Measurements from ENCODE around the gene NPY4R2.
"Not testable (repeated sequence)": the region's sequence is repeated elsewhere in the genome, so short reads cannot be mapped to it uniquely, and the experiment has no call there.

The NPY4R2 gene, protein sequence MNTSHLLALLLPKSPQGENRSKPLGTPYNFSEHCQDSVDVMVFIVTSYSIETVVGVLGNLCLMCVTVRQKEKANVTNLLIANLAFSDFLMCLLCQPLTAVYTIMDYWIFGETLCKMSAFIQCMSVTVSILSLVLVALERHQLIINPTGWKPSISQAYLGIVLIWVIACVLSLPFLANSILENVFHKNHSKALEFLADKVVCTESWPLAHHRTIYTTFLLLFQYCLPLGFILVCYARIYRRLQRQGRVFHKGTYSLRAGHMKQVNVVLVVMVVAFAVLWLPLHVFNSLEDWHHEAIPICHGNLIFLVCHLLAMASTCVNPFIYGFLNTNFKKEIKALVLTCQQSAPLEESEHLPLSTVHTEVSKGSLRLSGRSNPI

GRCh38 chr10:47918475-47918874, at the start of gene NPY4R2:
Gene NPY4R2, plus strand, starts transcription at chr10:47918662. Its CDS starts 3,326 bp downstream, at chr10:47921988.
- DNase-seq (ENCODE audit: low spot score) = not testable (repeated sequence)

DNA sequence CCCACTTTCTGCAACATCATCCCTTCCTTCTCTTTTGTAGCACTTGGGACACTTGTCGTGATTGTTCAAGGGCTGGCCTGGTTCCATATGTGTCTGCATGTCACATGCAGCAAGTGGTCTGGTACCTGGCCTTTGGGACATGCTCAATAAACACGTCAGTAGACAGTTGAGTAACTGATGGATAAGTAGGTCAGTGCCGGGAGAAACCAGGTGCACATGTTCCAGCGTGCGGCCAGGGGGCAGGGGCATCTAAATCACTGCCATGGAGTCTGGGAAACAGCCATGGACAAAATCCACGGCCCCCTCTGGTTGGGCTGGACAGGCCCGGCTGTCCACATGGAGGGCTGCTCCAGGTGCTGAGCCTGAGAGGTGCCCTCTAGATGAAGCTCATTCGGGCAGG, 47.6 kb upstream of the NPY4R2 start:
- not testable (repeated sequence) for DNase-seq (ENCODE audit: low spot score)

GRCh38 chr10:47871485-47872180, 46.8 kb upstream of the NPY4R2 start:
- DNase-seq (ENCODE audit: low spot score) = not testable (repeated sequence)

- DNase-seq (ENCODE audit: low spot score) = not testable (repeated sequence)
Measured at GRCh38 chr10:47872236-47872635, 46.2 kb upstream of the NPY4R2 start.

GRCh38 chr10:47884239-47884638, 34.2 kb upstream of the NPY4R2 start:
- DNase-seq (ENCODE audit: low spot score) = not testable (repeated sequence)

DNA sequence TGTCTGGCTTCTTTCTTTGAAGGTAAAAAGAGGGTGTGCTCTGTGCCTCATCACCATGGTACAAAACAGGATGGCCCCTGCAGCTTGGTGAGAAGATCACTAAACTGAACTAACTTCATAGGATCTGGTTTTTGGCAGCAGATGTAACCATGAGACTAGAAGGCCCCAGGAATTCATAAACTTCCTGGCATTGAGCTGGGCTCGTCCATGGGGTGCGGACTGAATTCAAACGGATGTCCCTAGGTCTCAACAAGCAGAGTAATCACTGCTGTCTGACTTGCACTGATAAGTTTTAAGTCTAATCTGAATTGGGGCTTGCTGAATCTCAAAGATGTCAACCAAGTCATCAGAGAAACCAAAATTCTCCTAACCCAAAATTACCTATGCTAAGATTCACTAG, 33.5 kb upstream of the NPY4R2 start:
- not testable (repeated sequence) for DNase-seq (ENCODE audit: low spot score)

- not testable (repeated sequence) for DNase-seq (ENCODE audit: low spot score)
Measured at GRCh38 chr10:47886356-47886755, 32.1 kb upstream of the NPY4R2 start.

GRCh38 chr10:47886827-47887226, 31.6 kb upstream of the NPY4R2 start:
- not testable (repeated sequence) for DNase-seq (ENCODE audit: low spot score)

GRCh38 chr10:47890737-47891136, 27.7 kb upstream of the NPY4R2 start:
- not testable (repeated sequence) for DNase-seq (ENCODE audit: low spot score)

DNA sequence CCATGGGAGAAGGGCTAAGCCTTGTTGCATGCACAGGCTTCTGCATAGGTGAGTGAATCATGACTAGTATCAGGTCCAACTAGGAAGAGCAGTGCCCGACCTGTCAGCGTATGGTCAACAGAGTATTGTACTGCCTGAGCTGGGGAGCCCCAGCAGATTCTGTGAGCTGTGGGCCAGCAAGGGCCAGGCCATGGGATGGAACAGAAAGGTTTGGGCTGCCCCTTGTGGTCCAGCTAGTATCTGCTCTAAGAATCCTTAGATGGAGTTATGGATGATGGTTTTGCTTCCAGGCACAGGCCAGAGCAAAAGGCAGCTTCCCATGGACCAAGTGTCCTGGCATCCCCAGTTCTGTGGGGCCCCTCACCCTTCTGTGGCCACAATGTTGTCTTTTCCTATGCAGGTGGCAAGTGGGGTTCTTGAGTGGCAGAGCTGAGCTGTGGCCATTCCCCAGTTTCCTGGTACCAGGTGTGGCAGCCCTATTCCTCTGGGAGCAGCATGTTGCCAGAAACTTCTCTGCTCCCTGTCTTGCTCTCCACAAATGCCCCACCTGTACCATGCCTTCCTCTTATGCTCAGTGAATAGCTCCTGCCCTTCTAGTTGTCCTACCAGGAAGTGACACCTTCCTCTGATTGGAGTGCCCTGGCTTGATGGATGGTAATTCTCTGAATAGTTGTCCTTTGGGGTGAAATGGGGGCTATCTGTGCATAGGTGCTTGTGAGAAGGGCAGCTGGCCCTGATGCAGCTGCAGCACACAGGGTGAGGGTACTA, 25.8 kb upstream of the NPY4R2 start:
- DNase-seq (ENCODE audit: low spot score) = not testable (repeated sequence)

GRCh38 chr10:47894571-47894970, 23.9 kb upstream of the NPY4R2 start:
- DNase-seq (ENCODE audit: low spot score) = not testable (repeated sequence)

GRCh38 chr10:47897813-47898212, 20.6 kb upstream of the NPY4R2 start:
- not testable (repeated sequence) for DNase-seq (ENCODE audit: low spot score)

GRCh38 chr10:47909333-47909732, 9.1 kb upstream of the NPY4R2 start:
- DNase-seq (ENCODE audit: low spot score) = not testable (repeated sequence)

DNA sequence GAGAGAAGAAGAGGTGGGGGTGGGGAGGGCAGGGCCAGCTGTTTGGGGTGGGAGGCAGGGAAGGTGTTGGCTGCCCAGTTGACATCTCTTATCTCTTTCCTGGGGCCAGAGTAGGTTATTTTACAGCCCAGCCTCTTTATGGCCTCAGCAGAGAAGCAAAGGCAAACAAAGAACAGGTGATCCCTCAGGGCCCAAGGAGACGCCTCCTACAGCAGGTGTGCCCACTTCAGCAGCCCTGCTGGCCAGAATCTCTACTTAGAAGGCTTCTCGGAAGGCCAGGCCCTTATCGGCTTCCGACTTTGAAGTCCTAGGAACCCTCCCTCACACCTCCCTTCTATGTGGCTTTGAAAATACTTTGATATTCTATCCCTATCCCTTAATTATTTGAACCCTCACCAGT, 8.0 kb upstream of the NPY4R2 start:
- DNase-seq (ENCODE audit: low spot score) = not testable (repeated sequence)

GRCh38 chr10:47914052-47914451, 4.4 kb upstream of the NPY4R2 start:
- DNase-seq (ENCODE audit: low spot score) = not testable (repeated sequence)

DNA sequence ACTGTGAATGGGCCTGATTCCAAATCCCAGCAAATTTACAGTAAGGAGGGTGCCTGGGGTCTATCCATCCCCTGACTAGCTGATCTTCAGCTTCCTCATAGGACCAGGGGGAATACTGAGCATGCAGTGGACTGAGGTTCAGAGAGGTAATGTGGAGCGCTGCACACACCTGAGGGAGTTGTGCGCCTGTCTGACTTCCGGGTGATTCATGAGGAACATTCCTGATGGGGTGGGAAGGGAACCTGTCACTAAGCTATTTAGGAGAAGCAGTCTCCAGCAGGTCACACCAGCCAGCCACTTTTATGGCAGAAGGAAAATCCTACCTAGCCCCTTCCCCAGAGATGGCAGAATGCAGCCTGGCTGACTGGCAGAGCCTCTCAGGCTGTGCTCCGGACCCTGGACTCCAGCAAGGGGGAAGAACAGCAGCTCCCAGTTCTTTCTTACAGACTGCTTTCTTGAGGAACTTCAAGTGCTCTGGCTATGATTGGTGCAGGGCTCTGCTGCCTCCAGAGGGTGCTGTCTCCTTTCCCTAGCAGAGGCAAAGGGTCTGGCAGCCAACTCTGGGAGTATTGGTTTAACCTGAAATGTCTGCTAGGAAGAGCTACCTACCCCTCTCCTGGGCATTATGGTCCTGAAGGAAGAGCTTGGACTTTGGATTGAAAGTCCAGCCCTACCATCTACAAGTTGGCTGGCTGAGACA, 2.5 kb upstream of the NPY4R2 start:
- DNase-seq (ENCODE audit: low spot score) = not testable (repeated sequence)

DNA sequence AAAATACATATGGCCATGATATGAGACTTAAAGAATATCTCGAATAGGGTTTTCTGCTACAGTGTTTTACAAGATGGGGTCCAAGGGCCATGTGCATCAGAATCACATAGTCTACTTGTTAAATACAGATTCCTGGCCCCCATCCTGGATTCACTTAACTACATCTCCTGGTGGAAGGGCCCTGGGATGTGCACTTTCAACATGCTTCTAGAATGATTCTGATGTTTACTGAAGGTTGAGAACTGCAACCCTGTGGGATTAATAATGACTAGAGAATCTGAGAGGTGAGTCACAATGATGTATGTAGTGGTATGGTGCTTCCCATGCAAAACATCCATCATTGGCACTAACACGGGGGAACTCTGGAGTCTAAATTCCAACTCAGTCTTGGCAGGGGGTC, 2.1 kb downstream of the NPY4R2 start:
- DNase-seq (ENCODE audit: low spot score) = not testable (repeated sequence)

- DNase-seq (ENCODE audit: low spot score) = not testable (repeated sequence)
Measured at GRCh38 chr10:47922503-47922902, 4.0 kb downstream of the NPY4R2 start.

- not testable (repeated sequence) for DNase-seq (ENCODE audit: low spot score)
Measured at GRCh38 chr10:47924628-47925027, 6.2 kb downstream of the NPY4R2 start.

- DNase-seq (ENCODE audit: low spot score) = not testable (repeated sequence)
Measured at GRCh38 chr10:47927147-47927916, 8.9 kb downstream of the NPY4R2 start.

- DNase-seq (ENCODE audit: low spot score) = not testable (repeated sequence)
Measured at GRCh38 chr10:47928225-47928624, 9.8 kb downstream of the NPY4R2 start.

Data from ecto neural progenitor cell (in vitro differentiated cells).